SK-N-SH (cell line): Measurements from ENCODE around the gene NEK5. TPM values are rescaled to one million over a fixed set of nuclear protein-coding genes. Genes with fewer than 3 reads are reported as not detected.

Experiments
- CTCF ChIA-PET: fragments of 300-600, 350-600 bp; formaldehyde crosslinking; extraction: SDS; loops from one replicate; lab custom pipeline; 2021; lab: Yijun Ruan, JAX
- POLR2A ChIA-PET: fragments of 350-600 bp; sonication (Branson Sonifier 250); formaldehyde crosslinking; extraction: SDS; loops from one replicate; lab custom pipeline; 2020; ENCODE audit warnings: antibody characterized with exemption, inconsistent platforms; lab: Yijun Ruan, JAX
- DNase-seq: peaks from one replicate; pipeline ENCODE4 v3.0.0; 2012
- H2AFZ ChIP-seq: fragments of 200-600 bp; sonication (generic); 2 replicates; pipeline ENCODE4 v1.8.1; 2016; ENCODE audit warnings: antibody characterized with exemption, mild to moderate bottlenecking, low read depth
- H3F3A ChIP-seq: fragments of 200-600 bp; sonication (generic); replicated peaks from 2 replicates; pipeline ENCODE3; 2016; ENCODE audit warnings: antibody characterized with exemption, mild to moderate bottlenecking; ENCODE audit not compliant: insufficient read depth
- H3K27ac ChIP-seq, 2 experiments: fragments of 200-500 bp in 1 of 2; fragments of 200-600 bp in 1 of 2; sonication (Bioruptor generic) in 1 of 2; sonication (generic), shearing (Covaris generic) in 1 of 2; 2 replicates each; pipeline versions ENCODE4 v1.5.1 to v1.6.1; 2014 to 2016; ENCODE audit warnings: low read depth in 2 of 2, inconsistent platforms in 1 of 2, low read length in 1 of 2, mild to moderate bottlenecking in 1 of 2, mixed read lengths in 1 of 2
- H3K27me3 ChIP-seq: fragments of 200-600 bp; sonication (generic), shearing (Covaris generic); 2 replicates; pipeline ENCODE4 v1.6.1; 2016; ENCODE audit warnings: mixed run types; ENCODE audit not compliant: insufficient read depth
- H3K36me3 ChIP-seq, 2 experiments: fragments of 200-500 bp in 1 of 2; fragments of 200-600 bp in 1 of 2; sonication (Bioruptor generic) in 1 of 2; sonication (generic) in 1 of 2; replicated peaks in 1 of 2; 2 replicates each; pipeline versions ENCODE3 to v1.5.1; 2014 to 2016; ENCODE audit warnings: low read length in 1 of 2, mild to moderate bottlenecking in 1 of 2; ENCODE audit not compliant: insufficient read depth in 2 of 2, control insufficient read depth in 1 of 2
- H3K4me1 ChIP-seq, 2 experiments: fragments of 200-500 bp in 1 of 2; fragments of 200-600 bp in 1 of 2; sonication (Bioruptor generic) in 1 of 2; sonication (generic), shearing (Covaris generic) in 1 of 2; 2 replicates each; pipeline versions ENCODE4 v1.5.1 to v1.6.1; 2014 to 2016; ENCODE audit warnings: low read depth in 1 of 2, low read length in 1 of 2, mixed run types in 1 of 2; ENCODE audit not compliant: insufficient read depth in 2 of 2, control insufficient read depth in 1 of 2
- H3K4me2 ChIP-seq: fragments of 200-600 bp; sonication (generic), shearing (Covaris generic); 2 replicates; pipeline ENCODE4 v1.6.1; 2017; ENCODE audit warnings: mixed run types
- H3K4me3 ChIP-seq, 2 experiments: fragments of 200-500 bp in 1 of 2; fragments of 200-600 bp in 1 of 2; sonication (Bioruptor generic) in 1 of 2; sonication (generic), shearing (Covaris generic) in 1 of 2; 2 replicates each; pipeline versions ENCODE4 v1.5.1 to v1.8.1; 2014 to 2016; ENCODE audit warnings: low read depth in 2 of 2, inconsistent platforms in 1 of 2, low read length in 1 of 2, mild to moderate bottlenecking in 1 of 2, mixed read lengths in 1 of 2, moderate library complexity in 1 of 2
- H3K79me2 ChIP-seq: fragments of 200-600 bp; sonication (generic); 2 replicates; pipeline ENCODE4 v1.8.1; 2017; ENCODE audit warnings: mild to moderate bottlenecking; ENCODE audit not compliant: insufficient read depth
- H3K9ac ChIP-seq: fragments of 200-600 bp; sonication (generic); 2 replicates; pipeline ENCODE4 v1.6.1; 2017; ENCODE audit warnings: mixed run types
- H3K9me2 ChIP-seq: fragments of 200-600 bp; sonication (generic); 2 replicates; pipeline ENCODE4 v1.6.1; 2017; ENCODE audit warnings: mixed run types
- H3K9me3 ChIP-seq: fragments of 200-600 bp; sonication (generic); 2 replicates; pipeline ENCODE4 v1.6.1; 2017; ENCODE audit warnings: mixed run types, mild to moderate bottlenecking, moderate library complexity
- H4K20me1 ChIP-seq: fragments of 200-600 bp; sonication (generic); 2 replicates; pipeline ENCODE4 v1.6.1; 2017; ENCODE audit warnings: mild to moderate bottlenecking, mixed run types; ENCODE audit not compliant: insufficient read depth
- EP300 ChIP-seq, 2 experiments: IDR thresholded peaks; 2 replicates each; pipeline versions ENCODE4 v1.4.0 to v1.6.1; 2012; ENCODE audit warnings: borderline replicate concordance in 1 of 2, low read depth in 1 of 2, low read length in 1 of 2
- FOSL2 ChIP-seq: IDR thresholded peaks from 2 replicates; pipeline ENCODE4 v1.4.0; 2012; ENCODE audit warnings: low read depth, mild to moderate bottlenecking, moderate library complexity, borderline replicate concordance
- FOXJ3 ChIP-seq: sonication (generic); formaldehyde crosslinking; IDR thresholded peaks from 2 replicates; pipeline ENCODE4 v1.5.1; 2020; ENCODE audit warnings: mild to moderate bottlenecking, missing genetic modification reagents
- MEF2A ChIP-seq: IDR thresholded peaks from 2 replicates; pipeline ENCODE4 v1.4.0; 2012; ENCODE audit warnings: low read depth, borderline replicate concordance
- MXI1 ChIP-seq: IDR thresholded peaks from 2 replicates; pipeline ENCODE4 v1.6.1; 2012; ENCODE audit warnings: mild to moderate bottlenecking, low read depth, low read length, improper control_type of control experiment
- POLR2AphosphoS5 ChIP-seq: IDR thresholded peaks from 2 replicates; pipeline ENCODE4 v1.6.1; 2012; ENCODE audit warnings: low read depth, low read length
- RAD21 ChIP-seq: IDR thresholded peaks from 2 replicates; pipeline ENCODE4 v1.6.1; 2012; ENCODE audit warnings: mild to moderate bottlenecking, low read length
- RXRA ChIP-seq: IDR thresholded peaks from 2 replicates; pipeline ENCODE4 v1.4.0; 2012; ENCODE audit warnings: low read depth, mild to moderate bottlenecking, borderline replicate concordance
- SMC3 ChIP-seq: IDR thresholded peaks from 2 replicates; pipeline ENCODE4 v1.6.1; 2012; ENCODE audit warnings: low read depth, low read length, improper control_type of control experiment
- WGBS: methylation state at CpG from one replicate; pipeline ENCODE4 v1.1.6; 2017; ENCODE audit warnings: low lambda C conversion rate; 5-methylcytosine and 5-hydroxymethylcytosine counted together
- polyA plus RNA-seq, 3 experiments: library from polyadenylated mRNA; depleted of rRNA; stranded (reverse); fragments of >200 nt; gene quantifications; 2 replicates each; pipeline ENCODE4 v1.2.3, GENCODE V29; 2012
- TF ChIP-seq, protein P1 (sequence below): IDR thresholded peaks from 2 replicates; pipeline ENCODE4 v1.6.1; 2012; ENCODE audit warnings: mild to moderate bottlenecking, low read depth, low read length, moderate library complexity
- TF ChIP-seq, protein P2 (sequence below): fragments of 150-350 bp; IDR thresholded peaks from 2 replicates; pipeline ENCODE4 v1.6.1; 2016; ENCODE audit warnings: mild to moderate bottlenecking, low read depth, low read length
- TF ChIP-seq, protein P3 (sequence below): fragments of 150-350 bp; IDR thresholded peaks from 2 replicates; pipeline ENCODE4 v1.6.1; 2017; ENCODE audit warnings: antibody characterized with exemption, low read length, low read depth, borderline replicate concordance

NEK5 gene
- polyA plus RNA-seq, 1 of the 3 experiments (the other 2 are of a cell fraction), result 0.07 TPM

DNA sequence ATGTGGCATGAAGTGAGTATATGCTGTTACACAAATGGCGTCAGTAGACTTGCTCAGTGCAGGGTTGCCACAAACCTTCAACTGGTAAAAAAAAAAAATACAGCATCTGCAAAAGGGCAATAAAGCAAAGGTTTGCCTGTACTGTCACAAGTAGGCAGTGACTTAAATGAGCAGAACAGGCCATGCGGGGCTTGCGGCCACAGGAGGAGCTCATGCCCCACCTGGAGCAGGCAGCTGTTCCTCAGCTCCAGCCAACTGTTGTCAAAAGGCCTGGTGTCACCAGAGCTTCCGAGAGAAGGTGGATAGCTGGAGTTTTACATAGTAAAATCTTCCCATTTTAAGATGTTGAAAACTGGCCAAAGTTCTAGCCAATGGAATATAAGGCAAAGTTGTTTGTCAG, 125.3 kb downstream of the NEK5 start:
- Histone ChIP-seq H3K9me3 (no peaks in the 10 kb centered on the region), H3K27me3 (no peaks in the 10 kb centered on the region), H3K36me3 (no peaks in the 10 kb centered on the region), H3K9ac (no peak overlapping the region), H3K27ac (no peak overlapping the region), H3F3A (no peaks in the 10 kb centered on the region), H4K20me1 (no peaks in the 10 kb centered on the region), H3K79me2 (no peaks in the 10 kb centered on the region), H3K4me3 (no peak overlapping the region), H3K9me2 (no peaks in the 10 kb centered on the region), H3K4me2 (no peak overlapping the region), H2AFZ (no peak overlapping the region), H3K4me1 (no peaks in the 10 kb centered on the region; a peak in 1 of 4 replicates)
- TF ChIP-seq FOSL2 (no peak), FOXJ3 (CRISPR knock-in tag) (no peak), RAD21 (no peak), RXRA (no peak), MEF2A (no peak), SMC3 (no peak), POLR2AphosphoS5 (no peak), EP300 (IDR thresholded peaks at IDR 0.05; ENCODE audit: borderline replicate concordance in 1 of 2, low read depth in 1 of 2, low read length in 1 of 2) (no peak)
- TF ChIP-seq, protein P1, sequence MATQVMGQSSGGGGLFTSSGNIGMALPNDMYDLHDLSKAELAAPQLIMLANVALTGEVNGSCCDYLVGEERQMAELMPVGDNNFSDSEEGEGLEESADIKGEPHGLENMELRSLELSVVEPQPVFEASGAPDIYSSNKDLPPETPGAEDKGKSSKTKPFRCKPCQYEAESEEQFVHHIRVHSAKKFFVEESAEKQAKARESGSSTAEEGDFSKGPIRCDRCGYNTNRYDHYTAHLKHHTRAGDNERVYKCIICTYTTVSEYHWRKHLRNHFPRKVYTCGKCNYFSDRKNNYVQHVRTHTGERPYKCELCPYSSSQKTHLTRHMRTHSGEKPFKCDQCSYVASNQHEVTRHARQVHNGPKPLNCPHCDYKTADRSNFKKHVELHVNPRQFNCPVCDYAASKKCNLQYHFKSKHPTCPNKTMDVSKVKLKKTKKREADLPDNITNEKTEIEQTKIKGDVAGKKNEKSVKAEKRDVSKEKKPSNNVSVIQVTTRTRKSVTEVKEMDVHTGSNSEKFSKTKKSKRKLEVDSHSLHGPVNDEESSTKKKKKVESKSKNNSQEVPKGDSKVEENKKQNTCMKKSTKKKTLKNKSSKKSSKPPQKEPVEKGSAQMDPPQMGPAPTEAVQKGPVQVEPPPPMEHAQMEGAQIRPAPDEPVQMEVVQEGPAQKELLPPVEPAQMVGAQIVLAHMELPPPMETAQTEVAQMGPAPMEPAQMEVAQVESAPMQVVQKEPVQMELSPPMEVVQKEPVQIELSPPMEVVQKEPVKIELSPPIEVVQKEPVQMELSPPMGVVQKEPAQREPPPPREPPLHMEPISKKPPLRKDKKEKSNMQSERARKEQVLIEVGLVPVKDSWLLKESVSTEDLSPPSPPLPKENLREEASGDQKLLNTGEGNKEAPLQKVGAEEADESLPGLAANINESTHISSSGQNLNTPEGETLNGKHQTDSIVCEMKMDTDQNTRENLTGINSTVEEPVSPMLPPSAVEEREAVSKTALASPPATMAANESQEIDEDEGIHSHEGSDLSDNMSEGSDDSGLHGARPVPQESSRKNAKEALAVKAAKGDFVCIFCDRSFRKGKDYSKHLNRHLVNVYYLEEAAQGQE, result no peak
- TF ChIP-seq, protein P2, sequence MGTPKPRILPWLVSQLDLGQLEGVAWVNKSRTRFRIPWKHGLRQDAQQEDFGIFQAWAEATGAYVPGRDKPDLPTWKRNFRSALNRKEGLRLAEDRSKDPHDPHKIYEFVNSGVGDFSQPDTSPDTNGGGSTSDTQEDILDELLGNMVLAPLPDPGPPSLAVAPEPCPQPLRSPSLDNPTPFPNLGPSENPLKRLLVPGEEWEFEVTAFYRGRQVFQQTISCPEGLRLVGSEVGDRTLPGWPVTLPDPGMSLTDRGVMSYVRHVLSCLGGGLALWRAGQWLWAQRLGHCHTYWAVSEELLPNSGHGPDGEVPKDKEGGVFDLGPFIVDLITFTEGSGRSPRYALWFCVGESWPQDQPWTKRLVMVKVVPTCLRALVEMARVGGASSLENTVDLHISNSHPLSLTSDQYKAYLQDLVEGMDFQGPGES, result no peak
- TF ChIP-seq, protein P3, sequence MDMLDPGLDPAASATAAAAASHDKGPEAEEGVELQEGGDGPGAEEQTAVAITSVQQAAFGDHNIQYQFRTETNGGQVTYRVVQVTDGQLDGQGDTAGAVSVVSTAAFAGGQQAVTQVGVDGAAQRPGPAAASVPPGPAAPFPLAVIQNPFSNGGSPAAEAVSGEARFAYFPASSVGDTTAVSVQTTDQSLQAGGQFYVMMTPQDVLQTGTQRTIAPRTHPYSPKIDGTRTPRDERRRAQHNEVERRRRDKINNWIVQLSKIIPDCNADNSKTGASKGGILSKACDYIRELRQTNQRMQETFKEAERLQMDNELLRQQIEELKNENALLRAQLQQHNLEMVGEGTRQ, result no peak
- 84% methylated on average over 4 of the region's 4 CpGs for WGBS
- ChIA-PET POLR2A (interaction anchor here (0.6 kb wide), 1 partner anchor 201 kb away, joined by 6 read pairs; no protein-coding TSS in a partner anchor), CTCF (interaction anchor here (1.1 to 1.4 kb wide), 3 partner anchors 8 to 125 kb away, joined by 3 to 4 read pairs (median 3); partner anchors contain the start of genes ALG11 and ATP7B)
- DNase-seq, result no peak

DNA sequence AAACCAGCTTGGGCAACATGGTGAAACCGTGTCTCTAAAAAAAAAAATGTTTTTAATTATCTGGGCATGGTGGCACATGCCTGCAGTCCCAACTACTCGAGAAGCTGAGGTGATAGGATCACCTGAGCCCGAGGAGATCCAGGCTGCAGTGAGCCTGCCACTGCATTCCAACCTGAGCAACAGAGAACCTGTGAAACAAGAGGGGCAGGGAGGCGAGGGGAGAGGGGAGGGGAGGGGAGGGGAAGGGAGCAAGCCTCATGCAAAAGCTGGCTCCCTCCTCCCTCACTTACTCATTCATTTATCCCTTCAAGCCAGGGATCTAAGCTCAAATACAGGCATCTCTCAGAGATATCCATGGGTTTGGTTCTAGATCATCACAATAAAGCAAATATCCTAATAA, 126.5 kb downstream of the NEK5 start:
- Histone ChIP-seq H3K9ac (no peak overlapping the region), H3K79me2 (no peaks in the 10 kb centered on the region), H3K4me2 (no peak overlapping the region), H3K4me3 (no peak overlapping the region), H3K27me3 (no peaks in the 10 kb centered on the region), H3K4me1 (no peaks in the 10 kb centered on the region; a peak in 1 of 4 replicates), H3K9me3 (no peaks in the 10 kb centered on the region), H3F3A (no peaks in the 10 kb centered on the region), H2AFZ (no peak overlapping the region), H4K20me1 (no peaks in the 10 kb centered on the region), H3K27ac (no peak overlapping the region), H3K9me2 (no peaks in the 10 kb centered on the region), H3K36me3 (no peaks in the 10 kb centered on the region)
- no peak for TF ChIP-seq RXRA
- TF ChIP-seq MXI1, result no peak
- WGBS, result 57% methylated on average over 4 of the region's 4 CpGs
- POLR2A ChIA-PET, result no interaction called here
- CTCF ChIA-PET, result interaction anchor here (1.0 to 2.7 kb wide), 3 partner anchors 28 to 139 kb away, joined by 3 to 9 read pairs (median 3); no protein-coding TSS in a partner anchor
- no peak for DNase-seq
